ENCODE measurements around the gene RCN2. TPM values are rescaled to one million over a fixed set of nuclear protein-coding genes. Genes with fewer than 3 reads are reported as not detected.

RCN2 gene
- total and polyA plus RNA-seq, 2 of the 8 experiments (the other 6 are each of a cell fraction or from before 2014, with no cell fraction given), result 65.6 to 137 TPM

DNA sequence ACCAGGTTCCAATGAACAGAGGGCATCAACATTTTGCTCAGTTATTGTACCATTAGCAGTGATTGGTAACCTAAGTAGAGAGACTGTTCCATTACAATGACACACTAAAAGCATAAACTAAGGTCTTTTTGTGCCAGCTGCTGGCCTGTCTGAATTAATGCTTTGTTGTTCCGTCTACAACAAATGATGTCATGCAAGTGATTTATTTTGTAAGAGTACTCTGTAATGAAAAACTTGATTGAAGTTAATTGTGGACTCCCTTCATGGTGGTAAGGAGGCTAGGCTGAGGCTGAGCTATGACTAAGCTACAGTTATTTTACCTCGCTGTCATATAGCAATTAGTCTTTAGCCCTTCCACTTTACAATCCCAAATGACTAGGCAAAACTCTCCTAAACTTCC is 23.2 kb downstream of the RCN2 start:
- CTCF ChIA-PET (ENCODE audit: partially characterized antibody), result interaction anchor here (0.7 to 0.9 kb wide), 2 partner anchors 19 to 908 kb away, joined by 3 to 4 read pairs; no protein-coding TSS in a partner anchor

More for the DNA sequence above, 23.2 kb downstream of the RCN2 start:
- Histone ChIP-seq H2AK5ac (ENCODE audit: low read depth, low read length) (no peak overlapping the region), H4K20me1 (replicated peaks in 1 of 2; ENCODE audit: control insufficient read depth in 1 of 2, insufficient read depth in 2 of 2, low read length in 2 of 2) (no peaks in the 10 kb centered on the region), H2BK5ac (ENCODE audit: low read depth, low read length) (no peak overlapping the region), H2BK120ac (replicated peaks; ENCODE audit: low read depth, low read length) (no peak overlapping the region), H3K27ac (ENCODE audit: low read depth, low read length) (no peak overlapping the region), H2AFZ (ENCODE audit: low read length) (no peak overlapping the region), H3K4me3 (ENCODE audit: extremely low read depth in 1 of 4, insufficient read depth in 2 of 4, low read depth in 3 of 4, low read length in 4 of 4) (no peak overlapping the region), H3K56ac (replicated peaks; ENCODE audit: insufficient read length, low read depth, low read length) (no peak overlapping the region), H3K36me3 (ENCODE audit: control insufficient read depth in 2 of 4, insufficient read depth in 4 of 4, low read length in 3 of 4) (peaks cover 2 to 13% (median 9%) of the 10 kb centered on the region in 4 experiments; a peak in 5 of 8 replicates), H3K4me1 (replicated peaks in 1 of 4; ENCODE audit: control insufficient read depth in 3 of 4, insufficient read depth in 4 of 4, low read length in 3 of 4) (0 out of 7 replicates have a peak, but pooled peaks cover 0 to 2% (median 0%) of the 10 kb centered on the region in 4 experiments), H3K4me2 (ENCODE audit: insufficient read depth in 1 of 2, low read depth in 2 of 2, low read length in 2 of 2) (no peak overlapping the region), H3K4ac (replicated peaks; ENCODE audit: insufficient read length, low read depth, low read length) (no peak overlapping the region), H4K8ac (ENCODE audit: extremely low read depth, insufficient read depth, low read length) (no peak overlapping the region), H3K9ac (replicated peaks in 1 of 4; ENCODE audit: extremely low read depth in 1 of 4, low read depth in 3 of 4, low read length in 3 of 4) (no peak overlapping the region), H3K18ac (ENCODE audit: extremely low read depth, low read length) (no peak overlapping the region), H2BK15ac (ENCODE audit: low read length) (no peak overlapping the region), H3K79me1 (ENCODE audit: low read depth, low read length) (no peaks in the 10 kb centered on the region; the same call in 1 of the 2 replicates), H3K27me3 (replicated peaks in 1 of 4; ENCODE audit: control insufficient read depth in 3 of 4, extremely low read depth in 1 of 4, insufficient read depth in 3 of 4, low read length in 3 of 4) (no peaks in the 10 kb centered on the region), H3K79me2 (ENCODE audit: control insufficient read depth in 1 of 2, insufficient read depth in 2 of 2, low read length in 2 of 2) (no peaks in the 10 kb centered on the region), H3K14ac (ENCODE audit: insufficient read length) (no peak overlapping the region), H2BK12ac (ENCODE audit: low read depth, low read length) (no peak overlapping the region), H3K23me2 (ENCODE audit: low read depth, low read length) (no peaks in the 10 kb centered on the region), H2BK20ac (ENCODE audit: low read length) (no peak overlapping the region), H3K9me3 (ENCODE audit: insufficient read depth in 2 of 2, low read depth in 1 of 2, low read length in 1 of 2) (no peaks in the 10 kb centered on the region), H3K23ac (ENCODE audit: insufficient read length) (no peak overlapping the region), H4K91ac (replicated peaks; ENCODE audit: insufficient read length, low read length) (no peak overlapping the region), H4K5ac (ENCODE audit: insufficient read length, low read depth, low read length) (no peak overlapping the region)
- POLR2A ChIA-PET (ENCODE audit: partially characterized antibody), result interaction anchor here (1.4 to 2.7 kb wide), 4 partner anchors 8 to 28 kb away, joined by 3 to 13 read pairs (median 7); partner anchors contain the start of gene RCN2
- 82% methylated on average over 2 of the region's 2 CpGs; no CpG with 5 or more reads in 1 of the 2 experiments for WGBS, 2 experiments (ENCODE audit: extremely low coverage in 1 of 2, insufficient coverage in 1 of 2, insufficient read length in 1 of 2, insufficient replicate concordance in 2 of 2, low coverage in 1 of 2, low lambda C conversion rate in 2 of 2, missing lambda C conversion rate in 1 of 2)
- DNase-seq (ENCODE audit: low read depth in 1 of 2, low spot score in 2 of 2) (no peak), FAIRE-seq (no peak)
- TF ChIP-seq SIRT6 (IDR thresholded peaks at IDR 0.05; ENCODE audit: low read length) (no peak), TEAD4 (IDR thresholded peaks at IDR 0.05; ENCODE audit: low read depth, low read length) (no peak), CHD1 (IDR thresholded peaks at IDR 0.05; ENCODE audit: low read depth, low read length) (no peak), CREB1 (IDR thresholded peaks at IDR 0.05) (no peak), TAF1 (IDR thresholded peaks at IDR 0.05; ENCODE audit: low read depth, low read length) (no peak), GABPA (IDR thresholded peaks at IDR 0.05; ENCODE audit: borderline replicate concordance, insufficient read depth, low read length) (no peak), SIX5 (IDR thresholded peaks at IDR 0.05; ENCODE audit: low read depth, low read length) (no peak), SP2 (IDR thresholded peaks at IDR 0.05; ENCODE audit: low read length) (no peak), EP300 (IDR thresholded peaks at IDR 0.05; ENCODE audit: borderline replicate concordance in 1 of 2, low read depth in 2 of 2, low read length in 2 of 2) (no peak), CHD2 (IDR thresholded peaks at IDR 0.05; ENCODE audit: low read length) (no peak), PHF8 (conservative IDR thresholded peaks at IDR 0.05; ENCODE audit: low read depth, low read length) (no peak), EGR1 (IDR thresholded peaks at IDR 0.05; ENCODE audit: borderline replicate concordance, low read depth, low read length) (no peak), TCF12 (IDR thresholded peaks at IDR 0.05; ENCODE audit: low read depth, low read length) (no peak), KDM1A (IDR thresholded peaks at IDR 0.05; ENCODE audit: borderline replicate concordance, low read length) (no peak), RNF2 (IDR thresholded peaks at IDR 0.05; ENCODE audit: borderline replicate concordance, low read depth, low read length, missing control alignments, poor library complexity, severe bottlenecking) (no peak)

All from H1 (cell line).